ENCODE measurements around the gene RPS6KA3. TPM values are rescaled to one million over a fixed set of nuclear protein-coding genes. Genes with fewer than 3 reads are reported as not detected.

The RPS6KA3 gene
- polyA plus RNA-seq, 1 donor (not counting 4 experiments of a cell fraction or from before 2014, with no cell fraction given) = 32.1 TPM

DNA sequence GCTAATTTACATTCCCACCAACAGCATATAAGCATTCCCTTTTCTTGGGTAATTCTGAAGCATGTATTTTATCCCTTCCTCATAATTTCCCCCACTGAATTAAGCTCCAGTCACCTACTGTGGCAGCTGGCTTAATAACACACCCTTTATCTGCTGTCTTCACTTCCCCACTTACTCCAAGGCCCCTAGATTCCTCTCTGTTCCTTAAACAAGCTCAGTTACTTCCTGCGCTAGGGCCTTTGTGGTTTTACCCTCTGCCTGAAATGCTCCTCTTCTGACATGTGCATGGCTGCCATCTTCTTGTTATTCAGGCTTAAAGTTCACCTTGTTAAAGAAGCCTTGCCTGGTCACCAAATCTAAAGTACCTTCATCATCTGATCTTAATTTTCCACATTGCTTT is 47.2 kb upstream of the RPS6KA3 start:
- FAIRE-seq (no peak), DNase-seq (ENCODE audit: low read depth, low spot score) (no peak)
- TF ChIP-seq, protein P1, sequence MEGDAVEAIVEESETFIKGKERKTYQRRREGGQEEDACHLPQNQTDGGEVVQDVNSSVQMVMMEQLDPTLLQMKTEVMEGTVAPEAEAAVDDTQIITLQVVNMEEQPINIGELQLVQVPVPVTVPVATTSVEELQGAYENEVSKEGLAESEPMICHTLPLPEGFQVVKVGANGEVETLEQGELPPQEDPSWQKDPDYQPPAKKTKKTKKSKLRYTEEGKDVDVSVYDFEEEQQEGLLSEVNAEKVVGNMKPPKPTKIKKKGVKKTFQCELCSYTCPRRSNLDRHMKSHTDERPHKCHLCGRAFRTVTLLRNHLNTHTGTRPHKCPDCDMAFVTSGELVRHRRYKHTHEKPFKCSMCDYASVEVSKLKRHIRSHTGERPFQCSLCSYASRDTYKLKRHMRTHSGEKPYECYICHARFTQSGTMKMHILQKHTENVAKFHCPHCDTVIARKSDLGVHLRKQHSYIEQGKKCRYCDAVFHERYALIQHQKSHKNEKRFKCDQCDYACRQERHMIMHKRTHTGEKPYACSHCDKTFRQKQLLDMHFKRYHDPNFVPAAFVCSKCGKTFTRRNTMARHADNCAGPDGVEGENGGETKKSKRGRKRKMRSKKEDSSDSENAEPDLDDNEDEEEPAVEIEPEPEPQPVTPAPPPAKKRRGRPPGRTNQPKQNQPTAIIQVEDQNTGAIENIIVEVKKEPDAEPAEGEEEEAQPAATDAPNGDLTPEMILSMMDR (optimal IDR thresholded peaks at IDR 0.05 in 1 of 3, IDR thresholded peaks at IDR 0.05 in 1 of 3, conservative IDR thresholded peaks at IDR 0.05 in 1 of 3; ENCODE audit: extremely low read depth in 1 of 3, insufficient read depth in 2 of 3, low read length in 3 of 3) = no peak
- no peak for TF ChIP-seq EZH2 (IDR thresholded peaks at IDR 0.05; ENCODE audit: low read length)

DNA sequence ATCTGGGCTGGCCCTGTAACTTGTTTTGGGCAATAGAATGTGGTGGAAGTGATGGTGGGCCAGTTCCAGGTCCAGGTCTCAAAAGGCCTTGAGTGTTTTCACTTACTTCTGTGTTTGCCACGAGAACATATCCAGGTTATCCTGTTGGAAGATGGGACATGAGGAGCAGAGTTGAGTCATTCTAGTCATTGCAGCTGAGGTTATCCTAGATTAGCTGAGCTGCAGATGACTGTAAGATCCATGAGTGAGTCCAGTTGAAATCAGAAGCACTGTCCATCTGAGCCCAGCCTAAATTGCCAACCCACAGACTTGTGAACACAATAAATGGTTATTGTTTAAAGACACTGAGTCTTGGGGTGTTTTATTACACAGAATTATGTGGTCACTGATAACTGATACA is 45.3 kb upstream of the RPS6KA3 start:
- Histone ChIP-seq H4K20me1 (ENCODE audit: control insufficient read depth, extremely low read depth, insufficient read depth, low read length) (no peaks in the 10 kb centered on the region), H3K4me3 (ENCODE audit: control insufficient read depth in 2 of 3, extremely low read depth in 1 of 3, insufficient read depth in 2 of 3, low read depth in 1 of 3, low read length in 3 of 3) (no peak overlapping the region), H3K27me3 (ENCODE audit: control insufficient read depth, extremely low read depth, insufficient read depth, low read length) (no peaks in the 10 kb centered on the region), H3K4me1 (ENCODE audit: control insufficient read depth, extremely low read depth, insufficient read depth, low read length) (peaks cover 6% of the 10 kb centered on the region), H3K79me2 (ENCODE audit: control insufficient read depth, insufficient read depth, low read length) (no peaks in the 10 kb centered on the region), H3K27ac (ENCODE audit: control insufficient read depth, insufficient read depth, low read length) (no peak overlapping the region), H3K36me3 (ENCODE audit: control insufficient read depth in 2 of 2, extremely low read depth in 1 of 2, insufficient read depth in 2 of 2, low read length in 2 of 2) (no peaks in the 10 kb centered on the region), H3K9me3 (ENCODE audit: control insufficient read depth, low read depth, low read length) (no peaks in the 10 kb centered on the region), H2AFZ (ENCODE audit: control insufficient read depth, low read length) (no peak overlapping the region), H3K9ac (ENCODE audit: control insufficient read depth, extremely low read depth, insufficient read depth, low read length) (no peak overlapping the region), H3K9me1 (ENCODE audit: control insufficient read depth, extremely low read depth, insufficient read depth, low read length) (no peaks in the 10 kb centered on the region), H3K4me2 (ENCODE audit: control insufficient read depth, extremely low read depth, insufficient read depth, low read depth, low read length) (no peak overlapping the region)
- DNase-seq (ENCODE audit: low read depth, low spot score) = no peak
- FAIRE-seq = no peak
- dilution Hi-C loops (cut with MboI; ENCODE audit: extremely low pct_ligation_motif_present, low sequenced_read_pairs) = no loop called here
- TF ChIP-seq EZH2 (IDR thresholded peaks at IDR 0.05; ENCODE audit: low read length) = no peak
- TF ChIP-seq, protein P1 (optimal IDR thresholded peaks at IDR 0.05 in 1 of 3, IDR thresholded peaks at IDR 0.05 in 1 of 3, conservative IDR thresholded peaks at IDR 0.05 in 1 of 3; ENCODE audit: extremely low read depth in 1 of 3, insufficient read depth in 2 of 3, low read length in 3 of 3) = no peak

More for the DNA sequence above, 47.2 kb upstream of the RPS6KA3 start:
- H4K20me1 ChIP-seq (ENCODE audit: control insufficient read depth, extremely low read depth, insufficient read depth, low read length) = no peaks in the 10 kb centered on the region
- peaks cover 6% of the 10 kb centered on the region for H3K4me1 ChIP-seq (ENCODE audit: control insufficient read depth, extremely low read depth, insufficient read depth, low read length)
- no peak overlapping the region for H3K27ac ChIP-seq (ENCODE audit: control insufficient read depth, insufficient read depth, low read length)
- H3K4me3 ChIP-seq (ENCODE audit: control insufficient read depth in 2 of 3, extremely low read depth in 1 of 3, insufficient read depth in 2 of 3, low read depth in 1 of 3, low read length in 3 of 3) = no peak overlapping the region
- H3K9me1 ChIP-seq (ENCODE audit: control insufficient read depth, extremely low read depth, insufficient read depth, low read length) = no peaks in the 10 kb centered on the region
- no peak overlapping the region for H3K9ac ChIP-seq (ENCODE audit: control insufficient read depth, extremely low read depth, insufficient read depth, low read length)
- H3K9me3 ChIP-seq (ENCODE audit: control insufficient read depth, low read depth, low read length) = no peaks in the 10 kb centered on the region
- no peaks in the 10 kb centered on the region for H3K36me3 ChIP-seq (ENCODE audit: control insufficient read depth in 2 of 2, extremely low read depth in 1 of 2, insufficient read depth in 2 of 2, low read length in 2 of 2)
- H3K79me2 ChIP-seq (ENCODE audit: control insufficient read depth, insufficient read depth, low read length) = no peaks in the 10 kb centered on the region
- dilution Hi-C loops (cut with MboI; ENCODE audit: extremely low pct_ligation_motif_present, low sequenced_read_pairs) = no loop called here
- no peak overlapping the region for H3K4me2 ChIP-seq (ENCODE audit: control insufficient read depth, extremely low read depth, insufficient read depth, low read depth, low read length)
- H2AFZ ChIP-seq (ENCODE audit: control insufficient read depth, low read length) = no peak overlapping the region
- H3K27me3 ChIP-seq (ENCODE audit: control insufficient read depth, extremely low read depth, insufficient read depth, low read length) = no peaks in the 10 kb centered on the region

Measured in keratinocyte (primary cell).